Central memory CD8-positive, alpha-beta T cell (primary cell): ENCODE data around the gene FAM170B.

Source experiments
- ATAC-seq: fragments of 150-1000 bp; cut with Tn5 transposase; replicated peaks from 2 replicates; pipeline ENCODE4 v1.10.0; 2022; ENCODE audit warnings: mild to moderate bottlenecking, moderate FRiP score, moderate number of reproducible peaks; ENCODE audit not compliant: poor library complexity, severe bottlenecking; ENCODE audit errors: extremely low read depth
- DNase-seq, 2 donors: peaks; one replicate each; pipeline ENCODE4 v3.0.0; 2021; ENCODE audit warnings: low spot score in 2 of 2
- H3K27ac Mint-ChIP-seq: one replicate; pipeline ENCODE4 v1.8.0; 2022; ENCODE audit warnings: low read depth, mild to moderate bottlenecking, moderate library complexity, mixed read lengths
- H3K27me3 Mint-ChIP-seq: one replicate; pipeline ENCODE4 v1.8.0; 2022; ENCODE audit warnings: mixed read lengths
- H3K36me3 Mint-ChIP-seq: one replicate; pipeline ENCODE4 v1.8.0; 2022; ENCODE audit warnings: mild to moderate bottlenecking, moderate library complexity, mixed read lengths; ENCODE audit not compliant: insufficient read depth
- H3K4me1 Mint-ChIP-seq: one replicate; pipeline ENCODE4 v1.8.0; 2022; ENCODE audit warnings: mixed read lengths
- H3K4me3 Mint-ChIP-seq: one replicate; pipeline ENCODE4 v1.8.0; 2022; ENCODE audit warnings: mild to moderate bottlenecking, moderate library complexity, mixed read lengths
- H3K9me3 Mint-ChIP-seq: one replicate; pipeline ENCODE4 v1.8.0; 2022; ENCODE audit warnings: mixed read lengths

The FAM170B gene

GRCh38 chr10:49092477-49092876, 41.3 kb downstream of the FAM170B start:
- Mint-ChIP-seq H3K36me3 (no peaks in the 10 kb centered on the region), H3K9me3 (no peaks in the 10 kb centered on the region), H3K4me1 (no peaks in the 10 kb centered on the region), H3K27me3 (no peaks in the 10 kb centered on the region), H3K4me3 (no peak overlapping the region), H3K27ac (no peak overlapping the region)
- ATAC-seq = no peak
- DNase-seq = no peak

GRCh38 chr10:49091450-49092210, 42.2 kb downstream of the FAM170B start:
- Mint-ChIP-seq H3K4me3 (no peak overlapping the region), H3K36me3 (no peaks in the 10 kb centered on the region), H3K27ac (no peak overlapping the region), H3K4me1 (no peaks in the 10 kb centered on the region), H3K27me3 (no peaks in the 10 kb centered on the region), H3K9me3 (peaks cover 6% of the 10 kb centered on the region)
- DNase-seq (no peak), ATAC-seq (no peak)

GRCh38 chr10:49090696-49091380, 43.0 kb downstream of the FAM170B start:
- Mint-ChIP-seq H3K4me1 (no peaks in the 10 kb centered on the region), H3K4me3 (no peak overlapping the region), H3K36me3 (no peaks in the 10 kb centered on the region), H3K27ac (no peak overlapping the region), H3K27me3 (no peaks in the 10 kb centered on the region), H3K9me3 (peaks cover 6% of the 10 kb centered on the region)
- DNase-seq = no peak
- ATAC-seq = no peak

GRCh38 chr10:49090189-49090575, 43.6 kb downstream of the FAM170B start:
- no peak overlapping the region for H3K4me3 Mint-ChIP-seq
- no peaks in the 10 kb centered on the region for H3K36me3 Mint-ChIP-seq
- no peak for DNase-seq
- ATAC-seq = no peak
- H3K27ac Mint-ChIP-seq = no peak overlapping the region
- H3K27me3 Mint-ChIP-seq = no peaks in the 10 kb centered on the region
- H3K4me1 Mint-ChIP-seq = no peaks in the 10 kb centered on the region
- H3K9me3 Mint-ChIP-seq = peaks cover 6% of the 10 kb centered on the region

- Mint-ChIP-seq H3K27ac (no peak overlapping the region), H3K27me3 (no peaks in the 10 kb centered on the region), H3K4me3 (no peak overlapping the region), H3K4me1 (no peaks in the 10 kb centered on the region), H3K36me3 (no peaks in the 10 kb centered on the region), H3K9me3 (peaks cover 6% of the 10 kb centered on the region)
- ATAC-seq = no peak
- DNase-seq = no peak
Measured at GRCh38 chr10:49089557-49090188, 44.1 kb downstream of the FAM170B start.

GRCh38 chr10:49089152-49089551, 44.7 kb downstream of the FAM170B start:
- H3K27ac Mint-ChIP-seq = no peak overlapping the region
- H3K9me3 Mint-ChIP-seq = peaks cover 6% of the 10 kb centered on the region
- no peak overlapping the region for H3K4me3 Mint-ChIP-seq
- no peaks in the 10 kb centered on the region for H3K27me3 Mint-ChIP-seq
- H3K4me1 Mint-ChIP-seq = no peaks in the 10 kb centered on the region
- ATAC-seq = no peak
- H3K36me3 Mint-ChIP-seq = no peaks in the 10 kb centered on the region
- no peak for DNase-seq

- H3K27ac Mint-ChIP-seq = no peak overlapping the region
- no peaks in the 10 kb centered on the region for H3K4me1 Mint-ChIP-seq
- H3K4me3 Mint-ChIP-seq = no peak overlapping the region
- no peaks in the 10 kb centered on the region for H3K36me3 Mint-ChIP-seq
- H3K9me3 Mint-ChIP-seq = peaks cover 6% of the 10 kb centered on the region
- H3K27me3 Mint-ChIP-seq = no peaks in the 10 kb centered on the region
- ATAC-seq (no peak), DNase-seq (no peak)
Measured at GRCh38 chr10:49086889-49087288, 46.9 kb downstream of the FAM170B start.

GRCh38 chr10:49083261-49083660, 50.6 kb downstream of the FAM170B start:
- Mint-ChIP-seq H3K27me3 (no peaks in the 10 kb centered on the region), H3K27ac (no peak overlapping the region), H3K4me1 (no peaks in the 10 kb centered on the region), H3K4me3 (no peak overlapping the region), H3K9me3 (peaks cover 6% of the 10 kb centered on the region), H3K36me3 (no peaks in the 10 kb centered on the region)
- ATAC-seq (peak; percentile 36), DNase-seq (no peak)

GRCh38 chr10:49082766-49083165, 51.1 kb downstream of the FAM170B start:
- no peaks in the 10 kb centered on the region for H3K27me3 Mint-ChIP-seq
- DNase-seq (no peak), ATAC-seq (no peak)
- no peaks in the 10 kb centered on the region for H3K36me3 Mint-ChIP-seq
- no peak overlapping the region for H3K27ac Mint-ChIP-seq
- H3K4me3 Mint-ChIP-seq = no peak overlapping the region
- H3K4me1 Mint-ChIP-seq = no peaks in the 10 kb centered on the region
- H3K9me3 Mint-ChIP-seq = peaks cover 6% of the 10 kb centered on the region

- no peaks in the 10 kb centered on the region for H3K36me3 Mint-ChIP-seq
- H3K27ac Mint-ChIP-seq = no peak overlapping the region
- DNase-seq = no peak
- no peak for ATAC-seq
- H3K4me1 Mint-ChIP-seq = no peaks in the 10 kb centered on the region
- peaks cover 9% of the 10 kb centered on the region for H3K27me3 Mint-ChIP-seq
- peaks cover under 1% of the 10 kb centered on the region for H3K9me3 Mint-ChIP-seq
- no peak overlapping the region for H3K4me3 Mint-ChIP-seq
Measured at GRCh38 chr10:49081547-49082275, 52.1 kb downstream of the FAM170B start.
